Ovary (tissue), 9 donors: Measurements from ENCODE around the gene HBA2. TPM values are rescaled to one million over a fixed set of nuclear protein-coding genes. Genes with fewer than 3 reads are reported as not detected.
"Not testable (repeated sequence)": the region's sequence is repeated elsewhere in the genome, so short reads cannot be mapped to it uniquely, and the experiment has no call there.

ENCODE experiments used
- DNase-seq, 5 donors: peaks; one replicate each; pipeline ENCODE4 v3.0.0-alpha.2; 2019 to 2020
- H3K27ac ChIP-seq, 2 donors: fragments of 200-600 bp; one replicate each; pipeline versions ENCODE4 v1.5.1 to v1.8.0; 2019 to 2022
- H3K27me3 ChIP-seq: fragments of 200-600 bp; one replicate; pipeline ENCODE4 v1.8.0; 2022
- H3K36me3 ChIP-seq: fragments of 200-600 bp; sonication (generic); one replicate; pipeline ENCODE4 v1.5.1; 2019
- H3K4me1 ChIP-seq: one replicate; pipeline ENCODE4 v1.8.1; 2013; ENCODE audit warnings: mild to moderate bottlenecking, moderate library complexity; ENCODE audit not compliant: insufficient read depth
- H3K4me3 ChIP-seq: fragments of 200-600 bp; sonication (generic); one replicate; pipeline ENCODE4 v1.5.1; 2017
- H3K9me3 ChIP-seq, 2 donors: fragments of 200-600 bp in 1 of 2; sonication (generic) in 1 of 2; one replicate each; pipeline versions ENCODE4 v1.5.1 to v1.8.1; 2013 to 2019; ENCODE audit warnings: mild to moderate bottlenecking in 1 of 2, moderate library complexity in 1 of 2
- EP300 ChIP-seq: sonication (generic); formaldehyde crosslinking; IDR thresholded peaks from one replicate; pipeline ENCODE4 v1.6.1; 2017; ENCODE audit warnings: antibody characterized with exemption
- POLR2A ChIP-seq: fragments of 450-650 bp; IDR thresholded peaks from one replicate; pipeline ENCODE4 v1.6.1; 2017; ENCODE audit warnings: antibody characterized with exemption, mild to moderate bottlenecking, moderate library complexity
- WGBS, 3 donors: extraction: QIAGEN DNeasy Blood & Tissue Kit in 1 of 3; methylation state at CpG; one replicate each; pipeline versions ENCODE4 v1.1.5 to v1.1.7; 2013 to 2017; 5-methylcytosine and 5-hydroxymethylcytosine counted together
- intact Hi-C, 4 donors: fragments of 100-400 bp; cut with DNase I; formaldehyde crosslinking; loops; one replicate each; pipeline versions ENCODE4 v1.11.0 to v1.15.1; 2022 to 2023
- polyA plus RNA-seq, 2 donors: library from polyadenylated mRNA; stranded (reverse); fragments of 200-250 nt in 1 of 2; fragments of 350-450 nt in 1 of 2; fragmentation: Illumina TruSeq in 1 of 2; extraction: RNeasy Lipid Tissue Mini Kit (QIAGEN cat#74804) in 1 of 2; gene quantifications; one replicate each; pipeline ENCODE4 v1.2.3, GENCODE V29; 2013 to 2014
- total RNA-seq, 7 donors: library from RNA; depleted of rRNA in 2 of 7; stranded (reverse); fragments of >200 nt in 2 of 7; fragmentation: NEBNext Ultra II Directional in 3 of 7; extraction: Animal tissue kit (Norgen Biotek cat#: 25700) in 3 of 7; gene quantifications; one replicate each; pipeline versions ENCODE4 v1.1.0 to v1.2.4, GENCODE V29; 2016 to 2023
- TF ChIP-seq, protein P1 (sequence below), 3 donors: fragments of 450-650 bp in 2 of 3; fragments of 200-600 bp in 1 of 3; IDR thresholded peaks; one replicate each; pipeline versions ENCODE4 v1.5.1 to v1.8.0; 2016 to 2022; ENCODE audit warnings: antibody characterized with exemption in 3 of 3, mild to moderate bottlenecking in 1 of 3
- donor health status: DM: no; HTN: no; CAD: no; lungs with moderate emphysema.
- donor health status: DM: no; HTN: no; CAD: no.
- donor health status: Bipolar disorder and iron deficiency.
- donor health status: DM: yes; HTN: yes; CAD: no.
- donor health status: DM: no; HTN: no; CAD: no.
- donor health status: DM: yes; HTN: yes; CAD: no.

Gene HBA2
- total and polyA plus RNA-seq, 9 donors, result 4.5 to 173 (median 74.2) TPM; not detected in 1

DNA sequence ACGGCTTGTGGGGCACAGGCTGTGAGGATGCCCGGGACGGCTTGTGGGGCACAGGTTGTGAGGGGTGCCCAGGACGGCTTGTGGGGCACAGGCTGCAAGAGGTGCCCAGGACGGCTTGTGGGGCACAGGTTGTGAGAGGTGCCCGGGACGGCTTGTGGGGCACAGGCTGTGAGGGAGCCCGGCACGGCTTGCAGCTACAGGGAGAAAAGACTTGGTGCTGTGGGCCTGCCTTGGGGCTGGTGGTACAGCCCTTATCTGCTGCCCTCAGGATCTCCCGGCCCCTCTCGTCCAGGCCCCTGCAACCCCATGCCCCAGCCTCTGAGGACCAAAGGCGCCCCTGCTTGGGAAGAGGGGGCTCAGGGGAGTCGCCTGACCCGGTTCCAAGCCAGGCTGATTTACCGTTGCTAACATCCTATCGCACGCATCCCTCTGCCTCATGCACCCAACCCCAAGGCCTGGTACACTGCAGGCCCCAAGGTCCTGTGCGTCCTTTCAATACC lies 11.9 kb upstream of the HBA2 start:
- H3K27ac ChIP-seq, result no peak overlapping the region
- intact Hi-C loops, result no loop called here
- no peaks in the 10 kb centered on the region for H3K9me3 ChIP-seq
- no peaks in the 10 kb centered on the region for H3K27me3 ChIP-seq
- no peak overlapping the region for H3K4me3 ChIP-seq
- DNase-seq, result no peak
- H3K36me3 ChIP-seq, result no peaks in the 10 kb centered on the region
- TF ChIP-seq POLR2A, result no peak
- TF ChIP-seq, protein P1, sequence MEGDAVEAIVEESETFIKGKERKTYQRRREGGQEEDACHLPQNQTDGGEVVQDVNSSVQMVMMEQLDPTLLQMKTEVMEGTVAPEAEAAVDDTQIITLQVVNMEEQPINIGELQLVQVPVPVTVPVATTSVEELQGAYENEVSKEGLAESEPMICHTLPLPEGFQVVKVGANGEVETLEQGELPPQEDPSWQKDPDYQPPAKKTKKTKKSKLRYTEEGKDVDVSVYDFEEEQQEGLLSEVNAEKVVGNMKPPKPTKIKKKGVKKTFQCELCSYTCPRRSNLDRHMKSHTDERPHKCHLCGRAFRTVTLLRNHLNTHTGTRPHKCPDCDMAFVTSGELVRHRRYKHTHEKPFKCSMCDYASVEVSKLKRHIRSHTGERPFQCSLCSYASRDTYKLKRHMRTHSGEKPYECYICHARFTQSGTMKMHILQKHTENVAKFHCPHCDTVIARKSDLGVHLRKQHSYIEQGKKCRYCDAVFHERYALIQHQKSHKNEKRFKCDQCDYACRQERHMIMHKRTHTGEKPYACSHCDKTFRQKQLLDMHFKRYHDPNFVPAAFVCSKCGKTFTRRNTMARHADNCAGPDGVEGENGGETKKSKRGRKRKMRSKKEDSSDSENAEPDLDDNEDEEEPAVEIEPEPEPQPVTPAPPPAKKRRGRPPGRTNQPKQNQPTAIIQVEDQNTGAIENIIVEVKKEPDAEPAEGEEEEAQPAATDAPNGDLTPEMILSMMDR (IDR thresholded peaks at IDR 0.05), result no peak
- TF ChIP-seq EP300, result no peak
- peaks cover 3% of the 10 kb centered on the region for H3K4me1 ChIP-seq
- 57 to 69% (median 62%) methylated on average over 14 to 18 of the region's 18 CpGs for WGBS, 3 donors

DNA sequence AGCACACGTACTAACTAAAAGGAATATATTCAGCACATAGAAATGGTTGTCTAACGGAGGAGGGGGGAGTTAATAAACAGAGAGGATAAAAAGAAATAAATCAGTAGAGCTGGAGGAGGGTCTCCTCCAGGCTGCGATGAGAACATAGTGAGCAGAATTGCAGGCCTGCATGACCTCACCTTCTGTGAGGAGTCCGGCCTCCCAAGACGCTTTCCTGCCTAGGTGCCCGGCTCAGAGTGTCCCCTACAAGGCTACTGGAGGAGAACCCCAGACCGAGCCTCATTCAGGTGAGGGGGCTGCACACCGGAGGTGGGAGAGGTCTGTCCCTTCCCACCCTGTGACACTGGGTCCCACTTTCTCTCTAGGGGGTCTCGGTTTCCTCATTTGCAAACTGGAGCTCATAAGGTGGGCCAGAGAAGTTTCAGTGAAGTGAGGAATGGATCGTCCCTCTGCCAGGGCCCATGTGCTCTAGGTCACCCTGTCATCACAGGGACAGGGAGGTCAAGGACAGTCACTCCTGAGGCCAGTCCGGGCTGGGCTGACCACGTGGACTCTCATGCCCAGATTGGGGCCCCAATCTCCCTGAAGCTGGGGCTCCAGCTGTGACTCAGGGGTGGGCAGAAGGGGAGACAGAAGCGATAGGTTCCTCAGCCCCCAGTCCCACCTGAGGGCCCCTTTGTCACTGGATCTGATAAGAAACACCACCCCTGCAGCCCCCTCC lies 10.2 kb upstream of the HBA2 start:
- intact Hi-C loops, result no loop called here
- no peak for TF ChIP-seq EP300
- TF ChIP-seq, protein P1 (IDR thresholded peaks at IDR 0.05), result no peak
- no peak for TF ChIP-seq POLR2A
- no peak overlapping the region for H3K4me3 ChIP-seq
- H3K36me3 ChIP-seq, result no peaks in the 10 kb centered on the region
- H3K27me3 ChIP-seq, result no peaks in the 10 kb centered on the region
- no peaks in the 10 kb centered on the region for H3K9me3 ChIP-seq
- H3K27ac ChIP-seq, result no peak overlapping the region
- DNase-seq, result no peak
- 81 to 87% (median 82%) methylated on average over 13 of the region's 13 CpGs for WGBS, 3 donors
- H3K4me1 ChIP-seq, result peaks cover 8% of the 10 kb centered on the region

DNA sequence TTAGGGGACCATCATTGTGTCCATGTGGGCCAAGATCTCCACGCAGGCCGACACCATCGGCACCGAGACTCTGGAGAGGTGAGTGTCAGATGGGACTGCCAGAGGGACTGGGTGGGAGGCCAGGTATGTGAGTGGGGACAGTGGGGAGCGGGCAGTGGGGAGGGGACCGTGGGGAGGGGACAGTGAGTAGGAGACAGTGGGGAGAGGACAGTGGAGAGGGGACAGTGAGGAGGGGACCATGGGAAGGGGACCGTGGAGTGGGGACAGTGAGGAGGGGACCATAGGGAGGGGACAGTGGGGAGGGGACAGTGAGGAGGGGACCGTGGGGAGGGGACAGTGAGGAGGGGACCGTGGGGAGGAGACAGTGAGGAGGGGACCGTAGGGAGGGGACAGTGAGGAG lies 9.5 kb upstream of the HBA2 start:
- H3K9me3 ChIP-seq, H3K4me3 ChIP-seq, DNase-seq, H3K27ac ChIP-seq, H3K27me3 ChIP-seq, H3K36me3 ChIP-seq, H3K4me1 ChIP-seq, intact Hi-C loops: not testable (repeated sequence)
- 88 to 94% (median 90%) methylated on average over 6 to 10 of the region's 10 CpGs for WGBS, 3 donors

DNA sequence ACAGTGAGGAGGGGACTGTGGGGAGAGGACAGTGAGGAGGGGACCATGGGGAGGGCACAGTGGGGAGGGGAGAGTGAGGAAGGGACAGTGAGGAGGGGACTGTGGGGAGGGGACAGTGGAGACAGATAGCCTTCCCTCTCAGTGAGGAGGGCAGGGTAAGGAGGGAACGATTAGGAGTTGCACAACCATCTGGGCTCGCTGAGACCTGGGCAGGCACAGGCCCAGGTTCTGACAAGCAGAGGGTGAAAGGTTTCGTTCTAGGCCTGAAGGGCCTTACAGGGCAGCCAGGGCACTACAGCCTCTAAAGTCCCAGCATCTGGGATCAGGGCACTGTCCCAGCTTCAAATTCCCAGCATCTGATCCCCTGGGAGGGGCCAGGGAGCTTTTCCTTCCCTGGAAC lies 9.0 kb upstream of the HBA2 start:
- H3K36me3 ChIP-seq, H3K9me3 ChIP-seq, H3K4me3 ChIP-seq, DNase-seq, H3K27ac ChIP-seq, H3K27me3 ChIP-seq, intact Hi-C loops, H3K4me1 ChIP-seq: not testable (repeated sequence)
- 35 to 59% (median 58%) methylated on average over 2 to 3 of the region's 3 CpGs for WGBS, 3 donors

DNA sequence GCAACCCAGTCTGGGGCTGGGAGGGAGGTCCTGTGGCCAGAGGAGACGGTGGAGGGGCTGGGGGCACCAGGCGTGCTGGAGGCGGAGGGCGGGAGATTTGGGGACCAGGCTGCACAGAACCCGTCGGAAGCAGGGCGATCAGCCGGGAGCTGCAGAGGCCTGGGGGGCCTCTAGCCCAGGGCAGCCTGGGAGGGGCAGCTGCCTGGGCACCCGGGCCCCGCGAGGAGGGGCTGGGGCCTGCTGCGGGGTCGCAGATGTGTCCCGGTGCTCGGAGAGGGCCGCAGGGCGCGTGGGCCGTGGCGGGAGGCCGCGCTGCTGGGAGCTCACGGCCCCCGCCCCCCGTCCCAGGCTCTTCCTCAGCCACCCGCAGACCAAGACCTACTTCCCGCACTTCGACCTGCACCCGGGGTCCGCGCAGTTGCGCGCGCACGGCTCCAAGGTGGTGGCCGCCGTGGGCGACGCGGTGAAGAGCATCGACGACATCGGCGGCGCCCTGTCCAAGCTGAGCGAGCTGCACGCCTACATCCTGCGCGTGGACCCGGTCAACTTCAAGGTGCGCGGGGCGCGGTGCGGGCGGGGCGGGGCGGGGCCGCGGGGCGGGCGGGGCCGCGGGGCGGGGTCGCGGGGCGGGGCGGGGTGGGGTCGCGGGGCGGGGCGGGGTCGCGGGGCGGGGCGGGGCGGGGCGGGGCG lies 8.4 kb upstream of the HBA2 start:
- H3K27me3 ChIP-seq, H3K4me1 ChIP-seq, H3K27ac ChIP-seq, H3K9me3 ChIP-seq, DNase-seq, intact Hi-C loops, H3K4me3 ChIP-seq, H3K36me3 ChIP-seq: not testable (repeated sequence)
- no CpG with 5 or more reads among the region's 80 CpGs for WGBS, 3 donors
